GM18526 (cell line): ENCODE measurements around the gene HS2ST1.

Experiments
- POLR2A ChIP-seq: IDR thresholded peaks from 3 replicates; pipeline ENCODE4 v1.6.1; 2011; ENCODE audit not compliant: insufficient read length; ENCODE audit errors: extremely low read depth

HS2ST1 gene

DNA sequence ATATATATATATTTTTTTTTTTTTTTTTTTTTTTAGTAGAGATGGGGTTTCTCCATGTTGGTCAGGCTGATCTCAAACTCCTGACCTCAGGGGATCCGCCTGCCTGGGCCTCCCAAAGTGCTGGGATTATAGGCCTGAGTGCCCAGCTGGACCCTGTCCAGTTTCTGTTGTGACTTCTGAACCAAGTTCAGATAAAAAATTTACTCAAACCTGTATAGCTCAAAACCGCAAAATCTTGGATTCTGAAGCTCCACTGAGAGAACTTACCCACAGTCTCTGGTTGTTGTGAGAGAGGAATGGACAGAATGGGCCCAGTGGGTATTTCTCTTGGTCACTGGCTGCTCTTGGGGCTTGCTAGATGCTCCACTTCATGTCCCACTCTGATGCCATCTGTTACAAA is 76.4 kb downstream of the HS2ST1 start:
- TF ChIP-seq POLR2A, result no peak

DNA sequence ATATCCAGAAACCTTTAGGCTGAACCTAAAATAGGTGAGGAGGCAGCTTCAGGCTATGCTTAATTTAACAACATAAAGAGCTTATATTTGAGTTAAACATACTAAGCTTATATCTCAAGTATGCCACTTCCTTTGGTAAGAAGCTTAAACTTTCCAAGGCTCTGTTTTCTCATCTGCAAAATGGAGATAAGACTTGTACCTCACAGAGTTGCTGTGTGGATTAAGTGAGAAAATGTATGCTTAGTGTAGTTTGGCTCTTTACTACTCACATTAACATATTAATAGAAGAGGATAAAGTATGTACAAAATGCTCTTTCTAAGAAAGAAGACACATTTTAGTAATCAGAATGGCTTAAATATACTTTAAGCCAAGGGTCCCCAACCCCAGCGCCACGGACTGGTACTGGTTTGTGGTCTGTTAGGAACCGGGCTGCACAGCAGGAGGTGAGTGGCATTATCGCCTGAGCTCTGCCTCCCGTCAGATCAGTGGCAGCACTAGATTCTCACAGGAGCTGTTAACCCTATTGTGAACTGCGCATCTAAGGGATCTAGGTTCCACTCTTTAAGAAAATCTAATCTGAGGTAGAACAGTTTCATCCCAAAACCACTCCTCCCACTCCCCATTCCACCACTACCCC is 77.2 kb downstream of the HS2ST1 start:
- TF ChIP-seq POLR2A, result no peak

- TF ChIP-seq POLR2A, result no peak
Measured at GRCh38 chr1:86992861-86993260, 78.4 kb downstream of the HS2ST1 start.

DNA sequence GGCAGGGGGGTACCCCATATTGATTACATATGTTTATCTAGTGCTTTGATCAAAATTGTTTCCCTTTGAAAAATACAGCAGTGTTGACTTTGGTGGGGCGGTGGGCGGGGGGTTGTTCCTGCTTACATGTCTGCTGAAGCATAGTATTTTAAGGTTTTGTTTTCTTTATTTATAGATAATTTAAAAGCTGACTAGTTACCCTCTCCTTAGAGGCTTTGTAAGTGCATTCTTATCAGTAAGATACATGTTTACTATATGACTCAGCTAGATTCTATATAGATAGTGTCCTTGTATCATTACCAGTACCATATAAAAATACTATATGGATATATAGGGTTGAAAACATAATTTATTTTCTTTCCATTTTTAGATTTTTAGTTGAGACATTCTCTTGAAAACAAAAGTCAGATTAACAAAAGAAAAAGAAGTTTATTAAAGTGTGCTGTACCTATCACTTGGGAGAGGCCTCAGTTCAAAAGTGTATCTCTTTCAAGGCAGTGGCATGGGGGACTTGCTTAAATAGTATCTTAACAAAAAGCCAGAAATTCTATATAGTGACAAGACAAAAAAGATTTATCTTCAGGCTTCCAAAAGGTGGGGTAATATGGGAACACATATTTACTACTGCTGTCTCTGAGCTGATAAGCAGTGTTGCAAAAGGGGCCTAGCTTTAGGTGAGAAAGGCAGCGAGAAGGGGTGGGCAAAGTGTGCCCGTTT is 79.0 kb downstream of the HS2ST1 start:
- no peak for TF ChIP-seq POLR2A

GRCh38 chr1:86994061-86994460 is 79.6 kb downstream of the HS2ST1 start:
- TF ChIP-seq POLR2A, result no peak

DNA sequence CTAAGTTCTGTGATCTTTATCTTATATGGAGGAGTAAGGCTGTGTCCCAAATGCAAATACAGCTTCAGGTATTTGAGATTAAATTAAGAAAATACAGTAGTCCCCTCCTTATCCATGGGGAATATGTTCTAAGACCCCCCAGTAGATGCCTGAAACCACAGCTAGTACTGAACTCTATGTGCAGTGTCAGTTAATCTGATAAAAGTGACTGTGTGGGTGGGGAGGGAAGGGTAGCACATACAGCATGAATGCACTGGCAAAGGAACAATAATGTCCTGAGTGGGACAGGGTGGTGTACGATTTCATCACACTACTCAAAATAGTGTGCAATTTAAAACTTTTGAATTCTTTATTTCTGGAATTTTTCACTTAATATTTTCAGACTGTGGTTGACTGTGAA is 83.1 kb downstream of the HS2ST1 start:
- TF ChIP-seq POLR2A, result no peak

DNA sequence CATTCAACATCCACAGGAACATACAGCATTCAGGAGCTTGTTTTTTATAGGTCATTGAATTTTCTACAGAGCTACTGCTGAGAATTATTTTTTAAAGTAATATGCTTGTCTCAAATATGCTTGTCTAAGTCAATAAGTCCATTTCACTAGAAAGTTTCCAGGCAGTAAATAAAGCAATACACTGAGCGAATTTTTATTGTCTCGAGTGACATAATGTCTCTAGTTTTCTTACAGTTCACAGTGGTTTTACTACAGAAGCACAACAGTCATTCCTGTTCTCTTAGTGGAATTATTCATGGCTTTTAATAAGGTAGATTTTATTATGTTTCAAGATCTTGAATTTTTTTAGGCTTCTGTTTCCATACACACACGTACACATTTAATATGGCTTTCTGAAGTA is 83.8 kb downstream of the HS2ST1 start:
- no peak for TF ChIP-seq POLR2A

DNA sequence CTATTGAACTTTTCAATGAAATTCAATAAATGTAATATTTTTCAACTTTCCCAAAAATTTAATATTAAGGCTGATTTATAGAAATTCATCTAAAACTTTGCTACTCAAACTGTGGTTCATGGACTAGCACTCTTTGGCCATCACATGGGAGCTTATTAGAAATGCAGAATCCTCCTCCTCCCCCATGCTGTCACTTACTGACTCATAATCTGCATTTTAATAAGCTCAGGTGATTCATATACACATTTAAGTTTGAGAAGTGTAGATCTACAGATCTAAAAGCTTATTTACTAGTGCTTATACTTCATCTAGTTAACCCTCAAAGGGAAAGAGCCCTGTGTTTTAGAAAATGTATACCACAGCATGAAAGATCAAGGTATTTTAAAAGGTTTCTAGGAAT is 84.3 kb downstream of the HS2ST1 start:
- no peak for TF ChIP-seq POLR2A

GRCh38 chr1:87000460-87000859 is 86.0 kb downstream of the HS2ST1 start:
- no peak for TF ChIP-seq POLR2A

DNA sequence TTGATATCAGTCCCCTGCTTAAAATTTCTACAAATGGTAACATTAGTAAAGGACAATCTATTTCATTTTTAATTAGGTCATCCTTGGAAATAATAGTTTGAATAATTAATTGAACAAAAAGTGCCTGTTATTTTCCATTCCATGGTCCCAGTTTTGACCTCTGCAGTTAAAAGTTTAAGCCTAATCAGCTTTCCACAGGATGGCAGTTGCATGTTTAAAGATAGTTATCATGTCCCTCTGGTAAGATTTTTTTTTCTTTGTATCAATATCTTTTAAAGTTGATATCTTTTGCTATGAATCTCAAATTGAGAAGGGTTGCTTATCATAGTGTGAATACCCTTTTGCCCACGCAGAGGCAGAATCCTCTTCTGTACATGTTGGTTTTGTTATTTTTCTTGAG is 90.4 kb downstream of the HS2ST1 start:
- TF ChIP-seq POLR2A, result no peak

GRCh38 chr1:87007323-87007722 is 92.9 kb downstream of the HS2ST1 start:
- no peak for TF ChIP-seq POLR2A

- TF ChIP-seq POLR2A, result no peak
Measured at GRCh38 chr1:87017998-87018672, 103.7 kb downstream of the HS2ST1 start.

DNA sequence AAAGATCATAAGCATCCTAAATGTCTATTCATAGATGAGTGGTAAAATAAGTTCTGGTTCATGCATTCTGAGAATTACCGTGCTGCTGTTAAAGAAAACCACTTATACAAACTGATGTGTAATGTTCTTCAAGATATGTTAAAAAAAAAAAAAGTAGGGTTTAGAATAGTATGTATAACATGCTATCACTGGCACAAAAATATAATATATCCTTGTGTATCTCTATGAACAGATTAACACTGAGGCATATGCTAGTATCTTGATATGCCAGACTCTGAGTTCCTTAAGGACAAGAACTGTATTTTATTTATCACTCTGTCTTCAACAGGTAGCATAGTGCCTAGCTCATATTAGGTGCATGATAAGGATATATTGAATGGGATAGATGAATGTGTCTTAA is 108.9 kb downstream of the HS2ST1 start:
- TF ChIP-seq POLR2A, result no peak

DNA sequence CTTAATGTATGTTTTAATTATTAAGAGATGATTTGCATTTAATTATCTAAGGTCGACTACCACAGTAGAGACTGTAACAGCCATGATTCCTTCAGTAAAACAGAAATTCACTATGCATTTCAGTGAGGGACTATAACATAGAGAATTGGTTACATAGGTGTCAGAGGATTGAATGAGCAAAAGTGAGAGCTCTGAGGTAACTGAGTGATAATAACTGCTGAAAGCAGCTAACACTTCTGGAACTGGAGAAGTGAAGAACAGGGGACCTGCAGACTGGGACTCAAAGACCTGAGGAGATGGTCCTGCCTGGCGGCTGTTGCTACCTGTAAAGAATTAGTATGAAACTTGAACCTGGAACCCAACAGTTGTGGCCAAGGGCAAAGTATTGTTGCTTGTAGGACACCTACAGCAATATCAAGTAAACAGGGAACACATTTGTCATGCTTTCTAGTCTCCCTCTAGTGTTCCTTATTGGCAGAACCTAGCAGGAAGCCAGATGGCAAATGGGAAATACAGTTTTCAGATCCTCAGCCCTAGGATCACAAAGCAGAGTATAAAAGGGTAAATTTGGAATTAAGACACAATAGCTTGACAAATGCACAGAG is 110.6 kb downstream of the HS2ST1 start:
- TF ChIP-seq POLR2A, result no peak

- TF ChIP-seq POLR2A, result no peak
Measured at GRCh38 chr1:87028576-87028975, 114.1 kb downstream of the HS2ST1 start.
